HG03565 (cell line): Measurements from ENCODE around the gene GHRH.

Source experiments
- ATAC-seq: cut with Tn5 transposase; IDR thresholded peaks from one replicate; pipeline ENCODE4 v1.9.1; 2021; ENCODE audit warnings: mild to moderate bottlenecking, moderate library complexity; ENCODE audit not compliant: unreplicated experiment

GHRH gene

GRCh38 chr20:37238935-37239451, 22.6 kb downstream of the GHRH start:
- ATAC-seq, result no peak

GRCh38 chr20:37238426-37238825, 23.2 kb downstream of the GHRH start:
- no peak for ATAC-seq

- ATAC-seq, result no peak
These were observed 24.0 kb downstream of the GHRH start for GRCh38 chr20:37237656-37238055.

- no peak for ATAC-seq
These were observed 25.2 kb downstream of the GHRH start for GRCh38 chr20:37236462-37236861.

GRCh38 chr20:37235065-37235464, 26.5 kb downstream of the GHRH start:
- no peak for ATAC-seq

- no peak for ATAC-seq
These were observed 27.4 kb downstream of the GHRH start for GRCh38 chr20:37234254-37234581.

- no peak for ATAC-seq
These were observed 27.9 kb downstream of the GHRH start for GRCh38 chr20:37233548-37234253.

- ATAC-seq, result no peak
These were observed 29.5 kb downstream of the GHRH start for GRCh38 chr20:37231947-37232630.

- no peak for ATAC-seq
These were observed 31.4 kb downstream of the GHRH start for GRCh38 chr20:37230200-37230599.

- ATAC-seq, result no peak
These were observed 32.3 kb downstream of the GHRH start for GRCh38 chr20:37229357-37229756.

- ATAC-seq, result no peak
These were observed 33.0 kb downstream of the GHRH start for GRCh38 chr20:37228656-37229055.

GRCh38 chr20:37228082-37228481, 33.5 kb downstream of the GHRH start:
- no peak for ATAC-seq

- ATAC-seq, result no peak
These were observed 34.7 kb downstream of the GHRH start for GRCh38 chr20:37226889-37227288.

GRCh38 chr20:37225146-37225545, 36.5 kb downstream of the GHRH start:
- ATAC-seq, result no peak

- ATAC-seq, result no peak
These were observed 38.6 kb downstream of the GHRH start for GRCh38 chr20:37223053-37223452.

- ATAC-seq, result no peak
These were observed 39.5 kb downstream of the GHRH start for GRCh38 chr20:37222086-37222485.

GRCh38 chr20:37220731-37221130, 40.9 kb downstream of the GHRH start:
- ATAC-seq, result no peak

GRCh38 chr20:37219751-37220668, 41.6 kb downstream of the GHRH start:
- ATAC-seq, result no peak

GRCh38 chr20:37218976-37219375, 42.6 kb downstream of the GHRH start:
- no peak for ATAC-seq

- ATAC-seq, result no peak
These were observed 43.2 kb downstream of the GHRH start for GRCh38 chr20:37218441-37218840.

- ATAC-seq, result no peak
These were observed 51.8 kb downstream of the GHRH start for GRCh38 chr20:37209661-37210314.
